H1 (cell line): Measurements from ENCODE around the gene CDH16. TPM values are rescaled to one million over a fixed set of nuclear protein-coding genes. Genes with fewer than 3 reads are reported as not detected.

Experiments
- CTCF ChIA-PET: fragments of 300-600 bp; sonication (Branson Sonifier 250); formaldehyde crosslinking; loops from one replicate; lab custom pipeline; 2021; ENCODE audit not compliant: partially characterized antibody; lab: Charles Lee
- POLR2A ChIA-PET: fragments of 300-600 bp; sonication (Branson Sonifier 250); formaldehyde crosslinking; loops from one replicate; lab custom pipeline; 2021; ENCODE audit warnings: inconsistent platforms; ENCODE audit not compliant: partially characterized antibody; lab: Charles Lee
- DNase-seq, 2 experiments: peaks; one replicate each; pipeline versions ENCODE4 v3.0.0 to v3.0.0-alpha.2; 2010 to 2022; ENCODE audit warnings: low spot score in 2 of 2, low read depth in 1 of 2, mixed read lengths in 1 of 2
- FAIRE-seq: peaks from 2 replicates; lab custom pipeline; 2011; peaks lifted over from hg19 to GRCh38; lab: Jason Lieb, UNC
- H2AFZ ChIP-seq: 2 replicates; pipeline ENCODE4 v1.8.1; 2012; ENCODE audit warnings: low read length, inconsistent platforms
- H2AK5ac ChIP-seq: 2 replicates; pipeline ENCODE4 v1.6.1; 2013; ENCODE audit warnings: low read depth, low read length
- H2BK120ac ChIP-seq: replicated peaks from 2 replicates; pipeline ENCODE3; 2013; ENCODE audit warnings: low read depth, low read length, inconsistent platforms
- H2BK12ac ChIP-seq: 2 replicates; pipeline ENCODE4 v1.6.1; 2013; ENCODE audit warnings: low read depth, low read length
- H2BK15ac ChIP-seq: 2 replicates; pipeline ENCODE4 v1.6.1; 2013; ENCODE audit warnings: low read length
- H2BK20ac ChIP-seq: 2 replicates; pipeline ENCODE4 v1.6.1; 2013; ENCODE audit warnings: low read length
- H2BK5ac ChIP-seq: 2 replicates; pipeline ENCODE4 v1.6.1; 2013; ENCODE audit warnings: low read depth, low read length
- H3K14ac ChIP-seq: 2 replicates; pipeline ENCODE4 v1.6.1; 2013; ENCODE audit warnings: inconsistent platforms; ENCODE audit not compliant: insufficient read length
- H3K18ac ChIP-seq: 2 replicates; pipeline ENCODE4 v1.6.1; 2013; ENCODE audit warnings: low read length; ENCODE audit errors: extremely low read depth
- H3K23ac ChIP-seq: 2 replicates; pipeline ENCODE4 v1.6.1; 2013; ENCODE audit warnings: inconsistent platforms; ENCODE audit not compliant: insufficient read length
- H3K23me2 ChIP-seq: 2 replicates; pipeline ENCODE4 v1.6.1; 2013; ENCODE audit warnings: low read depth, low read length
- H3K27ac ChIP-seq: 2 replicates; pipeline ENCODE4 v1.6.1; 2011; ENCODE audit warnings: low read depth, low read length, inconsistent platforms
- H3K27me3 ChIP-seq, 4 experiments: replicated peaks in 1 of 4; 1 replicate in 1 of 4; 2 replicates in 3 of 4; pipeline versions ENCODE4 v1.6.1 to v1.8.1; 2011 to 2013; ENCODE audit warnings: low read length in 3 of 4, mild to moderate bottlenecking in 3 of 4, inconsistent platforms in 2 of 4, mixed read lengths in 2 of 4, moderate library complexity in 1 of 4; ENCODE audit not compliant: control insufficient read depth in 3 of 4, insufficient read depth in 3 of 4; ENCODE audit errors: extremely low read depth in 1 of 4
- H3K36me3 ChIP-seq, 4 experiments: 2 replicates each; pipeline versions ENCODE4 v1.6.1 to v1.8.1; 2011 to 2013; ENCODE audit warnings: mild to moderate bottlenecking in 4 of 4, low read length in 3 of 4, moderate library complexity in 2 of 4, control low read depth in 1 of 4, inconsistent platforms in 1 of 4; ENCODE audit not compliant: insufficient read depth in 4 of 4, control insufficient read depth in 2 of 4
- H3K4ac ChIP-seq: replicated peaks from 2 replicates; pipeline ENCODE3; 2013; ENCODE audit warnings: low read length, low read depth, mixed read lengths, inconsistent platforms; ENCODE audit not compliant: insufficient read length
- H3K4me1 ChIP-seq, 4 experiments: replicated peaks in 1 of 4; 1 replicate in 1 of 4; 2 replicates in 3 of 4; pipeline versions ENCODE4 v1.6.1 to v1.8.1; 2011 to 2013; ENCODE audit warnings: low read length in 3 of 4, inconsistent platforms in 2 of 4, mixed read lengths in 1 of 4; ENCODE audit not compliant: insufficient read depth in 4 of 4, control insufficient read depth in 3 of 4
- H3K4me2 ChIP-seq, 2 experiments: 2 replicates each; pipeline versions ENCODE4 v1.6.1 to v1.8.1; 2011 to 2013; ENCODE audit warnings: low read depth in 2 of 2, low read length in 2 of 2, control low read depth in 1 of 2, inconsistent platforms in 1 of 2, mild to moderate bottlenecking in 1 of 2; ENCODE audit not compliant: insufficient read depth in 1 of 2
- H3K4me3 ChIP-seq, 4 experiments: fragments of 200-600, 300-600 bp in 1 of 4; sonication (generic), shearing (Covaris generic), sonication (Bioruptor Twin) in 1 of 4; 2 replicates each; pipeline versions ENCODE4 v1.5.1 to v1.8.1; 2011 to 2016; ENCODE audit warnings: low read length in 4 of 4, low read depth in 3 of 4, control low read depth in 2 of 4, inconsistent platforms in 2 of 4, mild to moderate bottlenecking in 2 of 4, mixed read lengths in 1 of 4, moderate library complexity in 1 of 4; ENCODE audit not compliant: insufficient read depth in 2 of 4; ENCODE audit errors: extremely low read depth in 1 of 4
- H3K56ac ChIP-seq: replicated peaks from 2 replicates; pipeline ENCODE3; 2013; ENCODE audit warnings: low read depth, mild to moderate bottlenecking, mixed read lengths, low read length, inconsistent platforms; ENCODE audit not compliant: insufficient read length
- H3K79me1 ChIP-seq: 2 replicates; pipeline ENCODE4 v1.6.1; 2013; ENCODE audit warnings: low read depth, low read length, control low read depth
- H3K79me2 ChIP-seq, 2 experiments: 2 replicates each; pipeline versions ENCODE4 v1.6.1 to v1.8.1; 2012 to 2013; ENCODE audit warnings: low read length in 2 of 2, mild to moderate bottlenecking in 2 of 2, inconsistent platforms in 1 of 2; ENCODE audit not compliant: insufficient read depth in 2 of 2, control insufficient read depth in 1 of 2
- H3K9ac ChIP-seq, 4 experiments: replicated peaks in 1 of 4; 1 replicate in 1 of 4; 2 replicates in 3 of 4; pipeline versions ENCODE4 v1.6.1 to v1.8.1; 2011 to 2013; ENCODE audit warnings: low read depth in 3 of 4, low read length in 3 of 4, control low read depth in 2 of 4, mild to moderate bottlenecking in 2 of 4, moderate library complexity in 2 of 4, inconsistent platforms in 1 of 4; ENCODE audit errors: extremely low read depth in 1 of 4
- H3K9me3 ChIP-seq, 2 experiments: 2 replicates each; pipeline versions ENCODE4 v1.6.1 to v1.8.1; 2012 to 2013; ENCODE audit warnings: mild to moderate bottlenecking in 2 of 2, moderate library complexity in 2 of 2, control low read depth in 1 of 2, inconsistent platforms in 1 of 2, low read depth in 1 of 2, low read length in 1 of 2, mixed read lengths in 1 of 2; ENCODE audit not compliant: insufficient read depth in 2 of 2
- H4K20me1 ChIP-seq, 2 experiments: replicated peaks in 1 of 2; 2 replicates each; pipeline versions ENCODE3 to v1.8.1; 2011 to 2013; ENCODE audit warnings: inconsistent platforms in 2 of 2, low read length in 2 of 2, mild to moderate bottlenecking in 1 of 2; ENCODE audit not compliant: insufficient read depth in 2 of 2, control insufficient read depth in 1 of 2
- H4K5ac ChIP-seq: 2 replicates; pipeline ENCODE4 v1.6.1; 2013; ENCODE audit warnings: low read length, low read depth, mixed read lengths, inconsistent platforms; ENCODE audit not compliant: insufficient read length
- H4K8ac ChIP-seq: 2 replicates; pipeline ENCODE4 v1.8.0; 2013; ENCODE audit warnings: mild to moderate bottlenecking, moderate library complexity, low read length, inconsistent platforms; ENCODE audit not compliant: insufficient read depth; ENCODE audit errors: extremely low read depth
- H4K91ac ChIP-seq: replicated peaks from 2 replicates; pipeline ENCODE3; 2013; ENCODE audit warnings: low read length, mixed read lengths, inconsistent platforms; ENCODE audit not compliant: insufficient read length
- BACH1 ChIP-seq: IDR thresholded peaks from 2 replicates; pipeline ENCODE4 v1.6.1; 2012; ENCODE audit warnings: low read length, improper control_type of control experiment
- CBX5 ChIP-seq: fragments of 300-800, 300-1000 bp; sonication (generic); IDR thresholded peaks from 2 replicates; pipeline ENCODE4 v1.7.1; 2016; ENCODE audit warnings: antibody characterized with exemption, low read length, low read depth
- CTBP2 ChIP-seq: IDR thresholded peaks from 2 replicates; pipeline ENCODE4 v1.7.0; 2011; ENCODE audit warnings: borderline replicate concordance, mild to moderate bottlenecking, moderate library complexity, mixed read lengths, low read length; ENCODE audit not compliant: insufficient read depth, insufficient read length
- RFX5 ChIP-seq: IDR thresholded peaks from 2 replicates; pipeline ENCODE4 v1.6.1; 2011; ENCODE audit warnings: low read depth, low read length, improper control_type of control experiment, borderline replicate concordance
- WGBS, 2 experiments: shearing (Covaris generic) in 1 of 2; methylation state at CpG; one replicate each; pipeline versions ENCODE4 v1.1.6 to v1.1.7; 2013 to 2015; ENCODE audit warnings: low lambda C conversion rate in 2 of 2, mixed read lengths in 2 of 2, inconsistent platforms in 1 of 2, low coverage in 1 of 2, missing lambda C conversion rate in 1 of 2; ENCODE audit not compliant: insufficient replicate concordance in 2 of 2, insufficient coverage in 1 of 2, insufficient read length in 1 of 2; ENCODE audit errors: extremely low coverage in 1 of 2, missing lambda C conversion rate in 1 of 2; 5-methylcytosine and 5-hydroxymethylcytosine counted together
- polyA plus RNA-seq, 7 experiments: library from polyadenylated mRNA; depleted of rRNA in 3 of 7; stranded (reverse) in 5 of 7; unstranded in 2 of 7; fragments of >200 nt in 5 of 7; fragments of 200-250 nt in 2 of 7; gene quantifications; 1 replicate in 5 of 7; 2 replicates in 1 of 7; 4 replicates in 1 of 7; pipeline versions ENCODE4 v1.2.1 to v1.2.3, GENCODE V29; 2011 to 2013; ENCODE audit warnings: missing spikeins in 2 of 7, mixed read lengths in 2 of 7
- total RNA-seq: library from RNA; stranded (reverse); fragmentation: NEBNext Ultra II Directional; extraction: Animal tissue kit (Norgen Biotek cat#: 25700); gene quantifications from 2 replicates; pipeline ENCODE4 v1.2.1, GENCODE V29; 2021

CDH16 gene
- total and polyA plus RNA-seq, 2 of the 8 experiments (the other 6 are each of a cell fraction or from before 2014, with no cell fraction given), result not detected

- peaks cover 0 to 2% (median 0%) of the 10 kb centered on the region in 4 experiments; a peak in 1 of 8 replicates for H3K36me3 ChIP-seq
- no peak overlapping the region for H3K23ac ChIP-seq
- FAIRE-seq, result no peak
- H3K9ac ChIP-seq, result no peak overlapping the region
- H4K5ac ChIP-seq, result no peak overlapping the region
- no peak overlapping the region for H2AK5ac ChIP-seq
- no peak overlapping the region for H2BK5ac ChIP-seq
- H3K23me2 ChIP-seq, result no peaks in the 10 kb centered on the region
- no peaks in the 10 kb centered on the region for H3K79me2 ChIP-seq
- no peak overlapping the region for H3K4ac ChIP-seq
- H2BK12ac ChIP-seq, result no peak overlapping the region
- H4K8ac ChIP-seq, result no peak overlapping the region
- no peak overlapping the region for H2AFZ ChIP-seq
- H2BK120ac ChIP-seq, result no peak overlapping the region
- no peaks in the 10 kb centered on the region for H3K79me1 ChIP-seq
- H3K4me1 ChIP-seq, result no peaks in the 10 kb centered on the region
- no peak overlapping the region for H4K91ac ChIP-seq
- no peak overlapping the region for H3K18ac ChIP-seq
- H3K9me3 ChIP-seq, result no peaks in the 10 kb centered on the region
- no peak overlapping the region for H3K56ac ChIP-seq
- 88% methylated on average over 2 of the region's 2 CpGs; no CpG with 5 or more reads in 1 of the 2 experiments for WGBS, 2 experiments
- no peak for DNase-seq
- POLR2A ChIA-PET, result interaction anchor here (1.5 to 2.7 kb wide), 3 partner anchors 10 to 36 kb away, joined by 3 to 7 read pairs (median 6); no protein-coding TSS in a partner anchor
- H3K4me3 ChIP-seq, result no peak overlapping the region
- H3K27me3 ChIP-seq, result no peaks in the 10 kb centered on the region; a peak in 1 of 7 replicates
- CTCF ChIA-PET, result interaction anchor here (1.3 to 42.0 kb wide), 8 partner anchors 12 to 67 kb away, joined by 3 to 1009 read pairs (median 8); partner anchors contain the start of genes CDH16, CES3, CIAO2B and NAE1
- H2BK15ac ChIP-seq, result no peak overlapping the region
- H4K20me1 ChIP-seq, result peaks cover 4 to 11% of the 10 kb centered on the region in 2 experiments
- H2BK20ac ChIP-seq, result no peak overlapping the region
- H3K14ac ChIP-seq, result no peak overlapping the region
- no peak overlapping the region for H3K4me2 ChIP-seq
- TF ChIP-seq RFX5 (no peak), BACH1 (no peak), CBX5 (no peak), CTBP2 (no peak)
- TF ChIP-seq, all 59 proteins: peak for 0
- no peak overlapping the region for H3K27ac ChIP-seq
These were observed 24.6 kb downstream of the CDH16 start for GRCh38 chr16:66894055-66894454.
